Daoy (cell line): Measurements from ENCODE around the gene EVA1C. TPM values are rescaled to one million over a fixed set of nuclear protein-coding genes. Genes with fewer than 3 reads are reported as not detected.
"Not testable (repeated sequence)": the region's sequence is repeated elsewhere in the genome, so short reads cannot be mapped to it uniquely, and the experiment has no call there.

Experiments used
- DNase-seq: peaks from one replicate; pipeline ENCODE4 v3.0.0-alpha.2; 2015; ENCODE audit warnings: low read depth
- total RNA-seq: library from RNA; depleted of rRNA; stranded (reverse); fragments of >200 nt; shearing (Covaris generic); gene quantifications from 2 replicates; pipeline ENCODE4 v1.2.3, GENCODE V29; 2014; rRNA removed

EVA1C gene, protein sequence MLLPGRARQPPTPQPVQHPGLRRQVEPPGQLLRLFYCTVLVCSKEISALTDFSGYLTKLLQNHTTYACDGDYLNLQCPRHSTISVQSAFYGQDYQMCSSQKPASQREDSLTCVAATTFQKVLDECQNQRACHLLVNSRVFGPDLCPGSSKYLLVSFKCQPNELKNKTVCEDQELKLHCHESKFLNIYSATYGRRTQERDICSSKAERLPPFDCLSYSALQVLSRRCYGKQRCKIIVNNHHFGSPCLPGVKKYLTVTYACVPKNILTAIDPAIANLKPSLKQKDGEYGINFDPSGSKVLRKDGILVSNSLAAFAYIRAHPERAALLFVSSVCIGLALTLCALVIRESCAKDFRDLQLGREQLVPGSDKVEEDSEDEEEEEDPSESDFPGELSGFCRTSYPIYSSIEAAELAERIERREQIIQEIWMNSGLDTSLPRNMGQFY
- 1.1 and 2.2 TPM in 2 replicates for total RNA-seq

DNA sequence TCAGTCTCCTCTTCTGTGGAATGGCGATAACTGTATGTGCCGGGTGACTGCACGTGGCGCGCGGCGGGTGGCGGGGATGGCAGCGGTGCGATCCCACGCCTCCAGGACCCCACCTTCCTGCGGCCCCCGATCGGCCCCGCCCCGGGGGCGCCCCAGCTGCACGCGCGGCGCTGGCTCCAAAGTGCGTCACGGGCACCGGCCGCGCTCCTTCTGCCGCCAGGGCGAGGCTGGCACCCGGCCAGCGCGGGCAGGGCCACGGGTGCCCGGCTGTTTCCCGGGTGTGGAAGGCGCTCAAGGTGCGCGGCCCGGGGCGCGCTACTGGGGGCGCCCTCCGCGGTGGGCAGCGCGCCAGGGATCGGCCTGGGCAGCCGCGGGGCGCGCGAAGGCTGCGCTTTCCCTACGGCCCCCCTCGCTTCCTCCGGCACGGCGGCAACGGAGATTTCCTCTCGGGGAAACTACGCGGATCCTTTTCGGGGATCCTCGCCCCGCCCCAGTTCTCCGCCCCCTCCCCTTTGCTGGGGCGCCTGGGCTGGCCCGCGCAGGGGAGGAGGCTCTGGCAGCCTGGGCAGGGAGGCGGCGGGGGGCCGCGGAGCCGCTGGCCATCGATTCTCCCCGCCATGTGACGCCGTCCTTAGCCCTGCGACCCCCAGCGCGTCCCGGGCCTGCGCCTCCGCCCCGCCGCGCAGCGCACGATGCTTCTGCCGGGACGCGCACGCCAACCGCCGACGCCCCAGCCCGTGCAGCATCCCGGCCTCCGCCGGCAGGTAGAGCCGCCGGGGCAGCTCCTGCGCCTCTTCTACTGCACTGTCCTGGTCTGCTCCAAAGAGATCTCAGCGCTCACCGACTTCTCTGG lies at the start of gene EVA1C:
Gene EVA1C, plus strand, starts transcription at position 545 of the 853 bp plus-strand sequence. Its CDS starts 148 bp downstream, at position 693.
- peak; percentile 66 for DNase-seq

DNA sequence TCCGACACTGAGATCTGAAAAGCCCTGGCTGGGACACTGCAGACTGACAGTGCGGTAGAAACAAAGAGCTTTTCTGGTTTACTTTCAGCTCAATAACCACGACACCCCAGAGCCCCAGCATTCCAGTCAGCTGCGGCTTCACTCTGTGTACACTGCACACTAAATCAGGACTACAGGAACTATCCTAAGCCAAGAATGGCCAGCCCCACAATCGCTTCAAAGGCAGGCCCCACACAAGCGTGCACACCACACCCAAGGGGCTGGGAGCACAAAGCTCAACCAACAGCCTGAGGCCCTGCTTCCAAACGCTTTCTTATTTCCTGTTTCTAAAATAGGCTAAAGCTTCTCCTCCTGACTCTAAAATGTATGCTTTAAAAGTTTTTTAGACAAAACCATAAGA lies 48.1 kb upstream of the EVA1C start:
- DNase-seq, result no peak

DNA sequence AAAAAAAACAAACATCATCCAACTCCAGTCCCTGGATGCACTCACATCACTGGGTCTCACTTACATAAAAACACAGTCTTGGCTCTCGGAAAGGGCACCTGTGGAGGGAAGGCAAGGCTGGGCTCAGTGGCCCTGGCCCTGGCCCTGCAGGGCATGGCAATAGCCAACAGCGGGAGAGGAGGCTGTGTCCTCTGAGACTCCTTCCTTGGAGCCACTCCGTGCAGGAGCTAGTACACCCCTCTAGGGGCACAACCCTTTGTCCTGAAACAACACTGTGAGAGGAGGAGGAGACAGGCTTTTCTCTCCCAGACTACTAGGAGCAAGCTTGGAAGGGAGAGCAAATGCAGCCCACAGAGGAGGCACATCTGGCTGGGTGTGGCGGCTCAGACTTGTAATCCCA lies 47.7 kb upstream of the EVA1C start:
- no peak for DNase-seq

DNA sequence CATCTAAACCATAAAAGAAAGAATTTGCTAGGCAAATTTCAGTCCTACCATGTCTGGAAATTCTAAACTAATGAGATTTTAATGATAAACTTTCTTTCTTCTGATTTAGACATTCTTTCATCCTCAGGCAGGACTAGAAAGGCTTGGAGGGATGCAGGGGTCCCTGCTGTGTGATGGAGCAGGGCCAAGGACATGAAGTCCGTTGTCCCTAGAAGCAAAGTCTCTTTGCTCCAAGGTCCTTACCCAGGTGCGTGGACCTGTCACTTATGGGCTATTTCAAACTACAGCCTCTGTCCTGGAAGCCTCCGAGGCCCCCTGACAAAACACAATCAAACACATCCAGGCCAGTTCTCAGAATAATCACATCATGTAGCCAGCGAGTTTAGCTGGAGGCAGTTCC lies 46.3 kb upstream of the EVA1C start:
- no peak for DNase-seq

DNA sequence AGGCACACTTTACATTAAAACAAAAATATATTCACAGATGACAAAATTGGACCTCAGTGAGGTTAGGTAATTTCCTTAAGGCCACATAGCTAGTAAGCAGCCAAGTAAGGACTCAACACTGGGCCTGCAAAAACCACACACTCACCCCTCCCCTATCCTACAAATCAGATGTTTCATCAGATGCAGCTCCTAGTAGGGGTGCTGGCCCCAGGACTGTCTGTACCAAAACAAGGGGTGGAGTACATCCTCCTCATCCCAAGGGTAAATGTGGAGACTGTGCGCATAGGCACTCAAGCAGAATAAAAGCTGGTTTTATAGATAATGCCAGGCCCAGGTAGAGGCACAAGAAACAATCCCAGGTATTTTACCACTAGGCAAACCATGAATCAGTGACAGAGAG lies 45.3 kb upstream of the EVA1C start:
- no peak for DNase-seq

DNA sequence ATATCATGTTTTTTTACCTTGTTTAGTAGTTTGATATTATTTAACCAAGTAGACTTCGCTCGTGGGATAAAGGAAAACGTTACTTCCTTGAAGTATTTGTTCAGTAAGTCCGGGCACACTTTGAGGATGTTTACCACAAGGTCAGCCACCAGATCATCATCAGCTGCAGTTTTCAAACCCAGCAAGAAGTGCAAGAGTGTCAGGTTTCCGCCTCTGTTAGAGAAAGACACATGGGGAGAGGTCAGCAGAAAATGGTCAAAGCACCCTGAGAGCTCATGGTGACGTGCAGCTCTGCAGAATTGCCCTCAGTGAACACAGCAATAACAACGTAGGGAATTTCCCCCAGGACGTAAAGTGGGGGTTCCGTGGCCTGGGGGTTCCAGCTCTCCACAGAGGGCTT lies 44.1 kb upstream of the EVA1C start:
- no peak for DNase-seq

DNA sequence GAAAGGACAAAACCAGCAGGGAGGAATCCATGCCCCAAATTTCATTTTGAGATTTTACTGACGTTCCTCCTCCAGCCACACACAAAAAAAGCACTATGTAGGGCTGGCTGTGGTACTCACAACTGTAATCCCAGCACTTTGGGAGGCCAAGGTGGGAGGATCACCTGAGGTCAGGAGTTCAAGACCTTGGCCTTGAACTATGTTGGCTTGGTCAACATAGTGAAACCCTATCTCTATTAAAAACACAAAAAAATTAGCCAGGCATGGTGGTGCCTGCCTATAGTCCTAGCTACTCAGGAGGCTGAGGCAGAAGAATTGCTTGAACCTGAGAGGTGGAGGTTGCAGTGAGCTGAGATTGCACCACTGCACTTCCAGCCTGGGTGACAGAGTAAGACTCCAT lies 43.5 kb upstream of the EVA1C start:
- DNase-seq, result not testable (repeated sequence)

DNA sequence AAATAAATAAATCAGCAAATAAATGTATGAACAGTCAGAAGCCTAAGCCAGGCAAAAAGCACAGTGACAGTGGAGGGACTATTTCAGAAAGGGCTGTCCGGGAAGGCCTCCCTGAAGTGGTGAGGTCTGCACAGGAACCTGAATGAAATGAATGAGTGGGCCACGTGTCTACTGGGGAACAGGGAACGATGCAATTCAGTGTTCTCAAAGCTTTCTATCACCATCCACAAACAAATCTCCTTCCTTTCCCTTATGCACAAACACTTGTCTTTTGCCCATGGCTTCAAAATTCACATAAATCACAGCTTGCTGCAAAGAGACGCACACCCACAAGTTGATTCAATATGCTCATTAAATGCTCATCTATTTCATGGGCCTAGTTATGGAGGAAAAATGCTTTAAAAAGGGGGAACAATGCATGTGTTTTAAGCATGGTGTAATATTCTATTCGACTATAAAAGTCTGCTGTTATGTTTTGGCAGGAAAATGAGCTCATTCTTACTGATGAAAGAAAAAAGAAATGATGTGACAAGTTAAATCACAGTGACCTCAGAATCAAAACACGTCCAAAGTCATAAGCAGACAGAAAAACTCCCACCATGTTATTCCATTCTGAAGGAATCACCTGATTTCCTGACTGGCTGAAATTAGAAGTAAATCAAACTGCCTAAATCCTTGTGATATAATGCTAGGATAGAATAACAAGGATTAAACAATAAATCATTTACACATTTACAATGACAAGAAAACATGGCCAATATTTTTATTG lies 41.3 kb upstream of the EVA1C start:
- no peak for DNase-seq

DNA sequence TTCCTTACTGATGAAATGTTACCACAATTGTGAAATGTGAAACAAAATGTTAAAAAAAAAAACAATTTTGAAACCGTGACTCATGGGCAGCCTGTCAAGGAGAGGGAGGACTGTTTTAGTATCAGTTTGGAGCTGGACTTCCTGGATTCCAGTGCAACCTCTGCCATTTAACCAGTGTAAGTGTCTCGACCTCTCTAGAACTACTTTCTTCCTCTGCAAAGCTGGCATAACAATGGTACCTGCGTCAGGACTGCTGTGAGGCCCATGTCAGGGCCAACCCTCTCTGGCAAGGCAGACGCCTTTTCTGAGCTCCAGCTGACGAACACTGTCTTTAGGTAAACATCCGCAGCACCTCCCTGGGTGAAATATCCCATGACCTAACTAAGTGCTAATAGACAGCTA lies 40.6 kb upstream of the EVA1C start:
- no peak for DNase-seq

DNA sequence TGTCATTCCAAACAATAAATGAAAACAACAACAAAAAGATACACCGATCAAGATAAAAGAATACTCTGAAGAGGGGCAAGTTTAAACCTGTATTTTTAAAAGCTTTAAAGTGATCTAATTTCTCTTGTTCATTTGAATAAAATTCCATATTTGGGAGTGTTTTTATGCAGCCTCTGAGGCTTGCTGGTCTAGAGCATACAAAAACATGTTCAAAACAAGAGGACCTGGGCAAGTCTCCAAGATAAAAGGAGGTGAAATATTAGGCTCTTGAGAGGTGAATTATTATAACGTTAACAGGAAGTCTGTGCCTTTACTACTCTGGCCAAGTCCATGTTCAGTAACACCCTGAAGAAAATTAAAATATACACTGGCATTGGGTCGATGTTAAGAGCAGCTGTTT lies 39.8 kb upstream of the EVA1C start:
- DNase-seq, result no peak

DNA sequence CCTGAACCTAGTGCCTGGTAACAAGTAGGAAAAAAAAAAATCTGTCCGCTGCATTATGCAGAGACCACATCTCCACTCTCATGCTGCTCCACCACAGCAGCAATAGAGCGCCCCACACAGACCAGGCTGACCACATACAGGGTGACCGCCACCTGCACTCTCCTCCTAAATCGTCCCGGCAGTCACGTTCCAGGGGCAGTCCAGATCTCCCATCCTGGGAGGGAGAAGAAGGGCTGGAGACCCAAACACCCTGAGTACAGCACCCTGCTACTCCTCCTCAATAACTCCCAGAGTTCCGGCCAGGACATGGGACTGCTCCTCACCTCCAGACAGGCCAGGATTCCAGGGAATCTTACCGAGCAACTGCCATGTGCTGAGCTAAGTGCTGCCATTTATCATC lies 35.0 kb upstream of the EVA1C start:
- DNase-seq, result no peak

DNA sequence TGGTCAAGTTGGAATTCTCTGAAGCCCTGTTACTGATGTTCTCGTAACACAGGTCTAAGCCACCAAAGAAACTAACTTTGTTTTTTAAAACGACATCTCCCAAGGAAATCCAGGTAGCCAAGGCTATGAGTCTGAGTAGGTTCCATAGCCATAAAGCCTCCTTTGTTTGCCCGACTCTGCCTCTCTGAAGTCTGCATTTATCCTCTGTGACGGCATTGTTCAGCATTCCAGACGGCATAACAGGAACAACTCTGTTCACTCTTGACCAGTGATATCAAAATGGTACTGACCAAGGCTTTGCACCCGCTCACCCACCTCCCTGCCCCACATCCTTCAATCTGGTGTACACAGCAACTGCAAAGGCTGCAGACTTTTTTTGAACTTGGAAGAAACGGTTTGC lies 34.5 kb upstream of the EVA1C start:
- no peak for DNase-seq

DNA sequence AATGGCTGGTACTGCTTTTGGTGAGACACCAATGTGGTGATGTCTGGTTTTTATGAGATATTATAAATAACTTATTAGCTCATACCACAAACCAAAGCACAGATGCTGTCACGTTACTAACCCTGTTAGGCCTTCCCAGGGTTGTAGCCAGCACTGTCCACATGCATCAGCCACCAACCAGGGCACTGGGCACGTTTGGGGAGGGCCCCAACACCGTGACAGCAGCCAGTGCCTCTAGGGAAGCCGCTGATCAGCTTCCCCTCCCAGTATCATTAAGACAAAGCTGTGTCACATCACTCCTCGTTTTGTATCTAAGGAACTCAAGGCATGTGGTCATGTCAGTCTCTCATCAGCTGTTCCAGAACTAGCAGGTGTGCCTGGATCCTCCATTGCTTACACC lies 33.5 kb upstream of the EVA1C start:
- no peak for DNase-seq

DNA sequence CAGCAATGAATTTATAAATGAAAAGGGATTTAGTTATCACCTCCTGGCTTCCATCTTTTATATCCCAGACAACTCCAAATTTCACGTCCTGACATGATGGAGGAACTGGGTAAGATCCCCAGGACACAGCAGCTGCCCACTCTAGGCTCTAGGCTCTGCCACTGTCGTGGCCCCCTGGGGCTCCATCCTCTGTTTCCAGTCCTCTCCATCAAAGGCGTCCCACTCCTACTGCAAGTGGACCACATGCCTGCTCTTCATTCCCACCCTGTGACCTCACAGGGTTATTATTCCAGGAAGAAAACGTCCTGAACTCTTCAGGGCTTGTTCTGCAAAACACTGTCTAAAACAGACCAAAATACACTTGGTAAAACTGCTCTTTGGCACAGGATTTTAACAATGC lies 31.6 kb upstream of the EVA1C start:
- DNase-seq, result no peak

DNA sequence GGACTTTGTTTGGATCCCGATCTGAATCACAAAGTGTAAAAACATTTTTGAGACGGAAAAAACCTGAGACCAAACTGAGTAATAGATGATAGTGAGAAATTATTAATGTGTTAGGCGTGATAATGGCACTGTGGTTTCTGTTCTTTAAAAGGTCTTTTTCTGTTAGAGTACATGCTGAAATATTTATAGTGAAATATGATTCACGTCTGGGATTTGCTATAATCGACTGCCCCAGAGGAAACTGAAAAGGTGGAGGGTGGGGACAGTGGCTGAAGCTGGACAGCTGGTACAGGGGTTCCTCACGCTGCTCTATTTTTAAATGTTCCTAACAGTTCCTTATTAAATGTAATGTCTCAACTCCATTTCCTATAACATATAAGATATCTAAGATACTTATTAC lies 30.9 kb upstream of the EVA1C start:
- no peak for DNase-seq

DNA sequence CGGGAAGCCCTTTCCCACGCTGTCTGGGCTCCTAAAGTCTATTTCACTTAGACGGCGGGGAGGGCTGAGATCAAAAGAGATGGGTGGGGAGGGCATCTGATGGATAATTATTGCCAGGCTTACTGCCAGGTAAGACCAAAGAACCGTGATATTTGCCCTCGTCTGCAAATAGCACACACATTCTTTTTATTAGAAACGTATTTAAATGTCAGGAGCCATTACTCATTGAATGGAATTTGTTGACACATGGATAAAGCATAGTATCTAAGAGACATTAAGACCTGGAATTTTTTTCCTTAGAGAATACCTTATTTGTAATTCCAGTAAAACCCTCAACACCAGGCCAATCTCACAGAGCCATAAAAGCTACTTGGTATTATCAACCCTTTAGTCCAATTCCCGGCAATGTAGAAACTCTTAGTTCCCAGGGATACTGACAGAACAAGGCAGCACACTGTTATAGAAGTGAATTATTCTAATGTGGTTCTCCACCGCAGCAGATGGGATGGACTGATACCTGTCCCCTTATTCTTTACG lies 30.3 kb upstream of the EVA1C start:
- no peak for DNase-seq

DNA sequence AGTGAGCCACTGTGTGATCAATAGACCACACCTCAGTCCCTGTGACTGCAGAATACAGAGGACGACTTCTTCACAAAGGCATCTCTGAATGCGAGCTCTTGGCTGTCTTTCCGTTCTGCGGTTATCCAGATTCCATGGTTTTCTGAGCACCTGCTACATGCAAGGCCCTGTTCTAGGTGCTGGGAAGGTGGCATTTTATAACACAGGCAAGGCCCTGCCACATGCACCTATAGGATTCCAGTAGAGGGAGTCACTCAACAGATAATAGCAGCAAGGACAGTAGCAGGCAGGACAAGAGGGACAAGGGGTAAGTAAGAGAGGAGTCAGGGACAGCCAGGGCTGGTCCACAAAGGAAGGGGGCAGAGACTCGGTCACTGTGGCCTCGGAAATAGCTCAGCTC lies 28.7 kb upstream of the EVA1C start:
- DNase-seq, result no peak

DNA sequence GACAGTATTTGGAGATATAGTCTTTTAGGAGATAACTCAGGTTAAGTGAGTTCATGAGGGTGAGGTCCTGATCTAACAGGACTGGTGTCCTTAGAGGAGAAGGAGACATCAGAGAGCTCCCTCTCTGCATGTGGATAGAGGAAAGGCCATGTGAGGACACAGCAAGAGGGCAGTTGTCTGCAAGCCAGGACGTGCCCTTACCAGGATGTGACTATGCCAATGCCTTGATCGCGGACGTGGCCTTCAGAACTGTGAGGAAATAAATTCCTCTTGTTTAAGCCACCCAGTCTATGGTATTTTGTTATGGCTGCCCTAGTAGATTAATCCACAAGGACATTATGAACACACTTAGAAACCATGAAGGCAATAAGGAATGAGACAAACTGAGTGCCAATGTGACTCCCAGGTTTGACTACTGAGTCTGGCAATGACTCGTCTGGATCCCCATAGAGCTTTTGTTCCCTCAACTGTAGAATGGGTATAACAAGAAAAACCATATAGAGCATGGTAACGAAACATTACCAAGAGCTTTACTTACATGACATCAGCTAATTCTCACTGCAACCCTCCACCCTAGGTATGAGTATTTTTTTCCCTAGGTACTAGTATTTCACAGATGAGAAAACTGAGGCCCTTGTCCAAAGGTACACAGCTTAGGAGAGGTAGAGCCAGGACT lies 26.2 kb upstream of the EVA1C start:
- DNase-seq, result no peak

DNA sequence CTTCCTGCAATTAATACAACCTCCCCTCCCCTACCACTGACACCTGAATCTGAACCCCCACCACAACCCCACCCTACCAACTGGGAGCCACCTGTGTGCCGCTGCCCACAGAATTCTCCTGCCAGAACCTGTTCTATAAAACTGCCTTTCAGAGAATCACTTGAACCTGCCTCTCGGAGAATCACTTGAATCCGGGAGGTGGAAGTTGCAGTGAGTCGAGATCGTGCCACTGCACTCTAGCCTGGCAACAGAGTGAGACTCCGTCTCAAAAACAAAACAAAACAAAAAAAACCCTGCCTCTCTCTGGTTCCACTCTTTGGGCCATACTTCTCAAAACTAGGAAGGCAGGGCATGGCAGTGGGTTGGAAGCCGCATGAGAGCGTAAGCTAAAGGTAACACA lies 25.4 kb upstream of the EVA1C start:
- no peak for DNase-seq

DNA sequence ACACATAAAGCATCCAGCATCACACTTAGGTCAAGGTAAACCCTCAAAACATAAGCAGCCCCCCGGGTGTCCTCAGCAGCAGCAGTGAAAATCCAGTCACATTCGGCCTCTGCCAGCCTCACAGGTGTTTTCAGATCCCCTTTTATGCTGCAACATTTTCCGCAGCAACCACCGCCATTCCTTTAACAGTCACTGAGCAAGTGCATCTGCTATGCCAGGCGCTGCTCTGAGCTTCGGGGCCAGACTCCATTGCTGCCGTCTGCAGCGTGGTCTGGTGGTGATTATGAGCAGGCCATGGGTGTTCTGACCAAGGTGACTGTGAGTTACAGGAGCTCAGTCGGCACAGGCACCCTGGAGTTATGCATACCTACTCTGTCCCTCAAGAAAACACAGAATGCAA lies 24.2 kb upstream of the EVA1C start:
- no peak for DNase-seq

DNA sequence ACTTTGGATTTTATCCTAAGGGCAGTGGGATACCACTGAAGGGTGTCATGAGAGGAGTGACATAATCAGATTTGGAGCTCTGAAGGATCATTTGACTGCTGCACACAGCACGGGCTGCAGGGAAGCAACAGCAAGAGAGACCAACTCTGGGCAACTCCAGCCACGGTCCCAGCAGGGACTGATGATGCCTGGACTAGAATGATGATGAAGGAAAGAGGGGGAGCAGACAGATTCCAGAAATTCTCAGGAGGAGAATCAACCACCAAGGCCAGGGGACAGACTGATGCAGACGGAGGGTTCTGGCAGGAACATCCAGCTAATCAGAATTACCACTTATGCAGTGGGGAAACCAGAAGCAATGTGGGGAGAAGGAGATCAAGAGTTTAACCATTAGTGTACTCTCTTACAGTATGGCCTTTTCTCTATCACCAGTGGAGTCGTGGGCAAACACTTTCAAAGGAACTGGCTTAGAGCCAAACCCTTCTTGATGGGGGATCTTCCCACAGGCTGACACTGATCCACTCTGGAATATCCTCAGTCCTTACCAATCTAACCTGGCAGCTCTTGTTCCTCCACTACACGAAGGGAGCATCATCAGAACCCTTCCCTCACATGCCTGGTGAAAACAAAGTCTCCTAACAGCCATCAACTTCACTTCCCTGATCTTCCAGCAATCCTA lies 23.0 kb upstream of the EVA1C start:
- DNase-seq, result no peak
